HG02571 (cell line): ENCODE results near the gene PLSCR3.
"Not testable (repeated sequence)": the region's sequence is repeated elsewhere in the genome, so short reads cannot be mapped to it uniquely, and the experiment has no call there.

ENCODE experiments used
- ATAC-seq: cut with Tn5 transposase; IDR thresholded peaks from one replicate; pipeline ENCODE4 v1.9.1; 2021; ENCODE audit warnings: mild to moderate bottlenecking, moderate library complexity; ENCODE audit not compliant: unreplicated experiment

PLSCR3 gene

GRCh38 chr17:7382901-7383300, 11.4 kb downstream of the PLSCR3 start:
- ATAC-seq, result no peak

- ATAC-seq, result no peak
These were observed 13.3 kb downstream of the PLSCR3 start, which contains the start of gene TNK1 for GRCh38 chr17:7380855-7381683. Gene TNK1, plus strand, starts transcription at chr17:7381089. Its CDS starts 1,838 bp downstream, at chr17:7382927.

DNA sequence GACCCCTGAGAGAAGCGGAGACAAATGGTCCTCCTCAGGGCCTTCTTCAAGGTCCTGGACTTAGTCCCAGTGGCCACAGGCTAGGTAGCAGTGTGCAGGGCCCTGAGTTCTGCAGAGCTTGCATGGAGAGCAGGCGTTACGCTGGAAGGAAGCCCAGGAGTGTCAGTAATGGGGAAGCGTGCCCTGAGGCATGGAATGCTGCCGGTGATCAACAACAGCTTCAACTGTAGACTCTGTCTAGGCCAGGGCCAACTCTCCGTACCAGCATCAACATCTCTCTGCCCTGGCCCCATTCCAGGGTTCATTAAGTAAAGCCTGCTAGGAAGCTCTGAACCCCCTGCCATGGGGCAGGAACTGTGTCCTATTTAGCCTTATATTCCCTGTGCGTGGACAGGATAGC, 14.0 kb downstream of the PLSCR3 start:
- no peak for ATAC-seq

DNA sequence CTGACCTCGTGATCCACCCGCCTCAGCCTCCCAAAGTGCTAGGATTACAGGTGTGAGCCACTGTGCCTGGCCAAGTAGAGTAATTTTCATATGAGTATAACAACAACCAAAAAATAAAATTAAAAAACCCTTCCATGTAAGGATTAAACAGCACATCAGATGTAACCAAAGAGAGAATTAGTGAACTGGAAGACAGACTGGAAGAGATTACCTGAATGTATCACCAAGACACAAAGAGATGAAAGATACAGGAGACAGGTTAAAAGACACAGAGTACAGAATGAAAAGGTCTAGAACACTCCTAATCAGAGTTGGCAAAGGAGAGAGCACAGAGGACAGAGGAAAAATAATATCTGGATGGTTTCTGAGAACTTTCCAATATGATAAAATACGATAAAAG, 15.2 kb downstream of the PLSCR3 start:
- ATAC-seq, result no peak

DNA sequence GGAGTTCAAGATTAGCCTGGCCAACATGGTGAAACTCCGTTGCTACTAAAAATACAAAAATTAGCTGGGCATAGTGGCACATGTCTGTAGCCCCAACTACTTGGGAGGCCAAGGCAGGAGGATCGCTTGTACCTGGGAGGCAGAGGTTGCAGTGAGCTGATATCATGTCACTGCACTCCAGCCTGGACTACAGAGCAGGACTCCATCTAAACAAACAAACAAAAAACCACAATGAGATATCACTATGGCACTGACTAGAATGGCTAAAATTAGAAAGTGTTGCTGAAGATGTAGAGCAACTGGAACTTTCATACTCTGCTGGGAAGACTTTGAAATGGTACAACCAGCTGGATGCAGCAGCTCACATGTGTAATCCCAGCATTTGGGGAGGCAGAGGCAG, 20.0 kb downstream of the PLSCR3 start:
- ATAC-seq, result no peak

DNA sequence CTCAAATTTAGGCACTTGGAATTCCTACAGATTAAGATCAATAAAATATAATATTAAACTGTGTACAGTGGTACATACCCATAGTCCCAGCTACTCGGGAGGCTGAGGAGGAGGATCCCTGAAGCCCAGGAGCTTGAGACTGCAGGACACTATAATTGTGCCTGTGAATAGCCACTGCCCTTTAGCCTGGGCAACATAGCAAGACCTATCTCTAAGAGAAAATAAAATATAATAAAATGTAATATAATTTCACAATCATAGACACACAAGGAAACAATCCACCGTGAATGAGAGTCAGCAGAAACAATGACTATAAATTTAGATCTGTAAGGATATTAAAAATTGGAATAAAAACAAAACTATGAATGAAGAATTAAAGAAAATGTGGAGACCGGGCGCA, 23.5 kb downstream of the PLSCR3 start:
- no peak for ATAC-seq

DNA sequence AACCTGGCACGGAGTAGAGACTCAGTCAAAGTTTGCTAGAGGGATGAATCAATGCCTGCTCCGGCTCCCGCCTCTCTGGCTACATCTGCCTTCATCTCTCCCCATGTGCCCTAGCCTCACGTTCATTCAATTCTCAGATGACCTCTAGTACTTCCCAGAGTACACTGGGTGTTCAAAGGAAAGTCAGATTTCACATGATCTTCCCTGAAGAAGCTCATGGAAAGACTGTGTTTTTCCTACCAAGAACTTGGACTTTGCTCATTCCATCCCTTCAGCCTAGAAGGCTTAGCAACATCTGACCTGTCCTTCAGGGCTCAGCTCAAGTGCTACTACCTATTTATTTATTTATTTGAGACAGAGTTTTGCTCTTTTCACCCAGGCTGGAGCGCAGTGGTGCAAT, 24.5 kb downstream of the PLSCR3 start:
- no peak for ATAC-seq

DNA sequence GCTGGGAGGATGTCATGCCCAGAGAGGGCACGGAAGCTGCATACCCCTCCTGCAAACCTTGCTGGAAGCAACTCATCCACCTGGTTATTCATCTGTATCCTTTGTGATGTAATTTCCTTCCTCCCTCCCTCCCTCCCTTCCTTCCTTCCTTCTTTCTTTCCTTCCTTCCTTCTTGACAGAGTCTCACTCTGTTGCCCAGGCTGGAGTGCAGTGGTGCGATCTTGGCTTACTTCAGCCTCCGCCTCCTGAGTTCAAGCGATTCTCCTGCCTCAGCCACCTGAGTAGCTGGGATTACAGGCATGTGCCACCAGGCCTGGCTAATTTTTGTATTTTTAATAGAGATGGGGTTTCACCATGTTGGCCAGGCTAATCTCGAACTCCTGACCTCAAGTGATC, 25.7 kb downstream of the PLSCR3 start:
- ATAC-seq, result not testable (repeated sequence)

- no peak for ATAC-seq
These were observed 26.3 kb downstream of the PLSCR3 start for GRCh38 chr17:7367918-7368598.

- ATAC-seq, result no peak
These were observed 27.2 kb downstream of the PLSCR3 start for GRCh38 chr17:7367083-7367482.

DNA sequence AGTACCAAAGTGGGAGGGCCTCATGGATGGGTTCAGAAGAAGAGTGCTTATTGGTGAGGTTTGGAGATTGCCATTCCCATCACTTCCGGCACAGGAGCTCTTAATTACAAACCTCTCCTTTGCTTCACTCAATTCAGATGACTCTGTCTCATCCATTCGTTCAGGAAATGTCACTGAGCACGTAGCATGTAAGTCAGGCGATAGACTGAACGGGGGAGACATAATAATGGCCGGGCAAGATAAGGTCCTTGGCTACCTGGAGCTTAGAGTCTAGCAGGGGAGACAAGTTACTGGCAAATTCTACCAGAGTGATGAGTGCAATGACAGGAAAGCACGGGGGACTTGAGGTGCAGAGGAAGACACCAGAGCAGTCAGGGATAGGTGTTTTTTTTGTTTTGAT, 28.4 kb downstream of the PLSCR3 start:
- ATAC-seq, result not testable (repeated sequence)

- ATAC-seq, result no peak
These were observed 31.0 kb downstream of the PLSCR3 start for GRCh38 chr17:7363311-7363710.

DNA sequence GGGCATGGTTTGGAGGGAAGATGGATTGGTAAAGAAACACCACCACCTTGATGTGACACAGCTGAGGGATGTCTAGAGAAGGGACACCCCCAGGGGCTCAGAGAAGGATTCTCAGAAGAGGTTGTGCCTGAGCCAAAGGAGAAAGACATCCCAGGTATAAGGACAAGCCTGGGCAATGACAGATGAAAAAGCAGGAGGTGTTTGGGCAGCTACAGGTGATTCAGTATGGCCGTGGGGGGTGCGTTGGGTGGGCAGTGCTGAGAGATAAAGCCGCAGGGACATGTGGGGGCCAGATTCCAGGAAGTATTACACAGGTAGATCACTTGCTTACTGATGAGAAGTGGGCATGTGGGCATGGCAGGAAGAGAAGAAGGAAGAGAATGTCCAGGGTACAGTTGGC, 32.4 kb downstream of the PLSCR3 start:
- no peak for ATAC-seq

- no peak for ATAC-seq
These were observed 36.9 kb downstream of the PLSCR3 start for GRCh38 chr17:7357381-7357780.

DNA sequence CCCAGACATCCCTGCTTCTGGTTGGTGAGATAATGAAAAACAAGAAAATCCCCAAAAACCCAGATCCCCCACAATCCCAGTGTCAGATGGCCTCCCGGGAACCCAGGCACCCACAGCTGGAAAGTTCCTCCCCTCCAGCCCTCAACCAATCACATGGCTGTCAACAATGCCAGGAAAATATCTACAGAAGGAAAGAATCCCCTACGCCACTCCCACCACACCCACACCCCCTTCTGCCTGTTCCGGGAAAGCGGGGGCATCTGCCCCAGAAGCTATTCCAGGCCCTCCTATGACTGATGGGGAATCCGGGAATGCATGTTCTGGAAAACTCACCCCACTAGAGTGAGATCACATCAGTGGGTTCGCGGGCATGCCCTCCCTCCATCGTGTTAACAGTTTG, 37.6 kb downstream of the PLSCR3 start:
- ATAC-seq, result no peak

- ATAC-seq, result no peak
These were observed 38.2 kb downstream of the PLSCR3 start for GRCh38 chr17:7356072-7356549.

GRCh38 chr17:7355573-7355972, 38.8 kb downstream of the PLSCR3 start:
- no peak for ATAC-seq

DNA sequence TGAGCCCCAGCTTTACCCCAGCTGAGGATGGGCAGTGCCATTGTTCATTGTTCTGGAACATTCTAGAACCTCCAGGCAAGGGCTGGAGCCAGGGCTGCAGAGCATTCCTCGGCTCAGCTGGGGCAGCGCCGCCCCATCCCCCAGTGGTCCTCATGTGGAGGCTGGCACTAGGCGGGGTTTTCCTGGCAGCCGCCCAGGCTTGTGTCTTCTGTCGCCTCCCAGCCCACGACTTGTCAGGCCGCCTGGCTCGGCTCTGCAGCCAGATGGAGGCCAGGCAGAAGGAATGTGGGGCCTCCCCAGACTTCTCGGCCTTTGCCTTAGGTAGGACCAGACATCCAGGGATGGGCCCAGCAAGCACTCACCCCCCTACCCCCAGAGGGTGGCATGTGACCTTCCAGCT, 39.3 kb downstream of the PLSCR3 start, which contains the start of gene TMEM95:
Gene TMEM95 (plus strand): TSS at position 104 of the 400 bp plus-strand sequence. CDS start 49 bp downstream, at position 153.
- ATAC-seq, result no peak

GRCh38 chr17:7354262-7354843, 40.0 kb downstream of the PLSCR3 start:
- no peak for ATAC-seq

GRCh38 chr17:7352910-7353635, 41.3 kb downstream of the PLSCR3 start:
- ATAC-seq, result no peak

GRCh38 chr17:7352503-7352889, 41.8 kb downstream of the PLSCR3 start:
- ATAC-seq, result no peak
